ENCODE data around the gene OSBPL10.

DNA sequence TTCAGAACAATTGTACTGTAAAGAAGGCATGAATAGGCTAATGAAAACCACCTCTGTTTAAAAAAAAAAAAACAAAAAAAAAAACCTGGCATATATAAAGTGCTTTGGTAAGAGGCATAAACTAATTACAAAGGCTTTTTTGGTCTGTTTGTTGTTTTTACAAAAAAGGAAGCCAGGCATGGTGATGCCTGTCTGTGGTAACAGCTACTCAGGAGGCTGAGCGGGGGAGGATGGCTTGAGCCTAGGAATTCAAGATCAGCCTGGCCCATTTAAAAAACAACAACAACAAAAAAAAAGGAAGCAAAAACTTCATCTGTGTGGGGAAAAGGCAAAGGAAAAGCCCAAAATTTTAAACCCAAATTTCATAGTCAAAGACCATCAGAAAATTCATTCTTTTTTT, 47.0 kb downstream of the OSBPL10 start:
- TF ChIP-seq, protein P1, sequence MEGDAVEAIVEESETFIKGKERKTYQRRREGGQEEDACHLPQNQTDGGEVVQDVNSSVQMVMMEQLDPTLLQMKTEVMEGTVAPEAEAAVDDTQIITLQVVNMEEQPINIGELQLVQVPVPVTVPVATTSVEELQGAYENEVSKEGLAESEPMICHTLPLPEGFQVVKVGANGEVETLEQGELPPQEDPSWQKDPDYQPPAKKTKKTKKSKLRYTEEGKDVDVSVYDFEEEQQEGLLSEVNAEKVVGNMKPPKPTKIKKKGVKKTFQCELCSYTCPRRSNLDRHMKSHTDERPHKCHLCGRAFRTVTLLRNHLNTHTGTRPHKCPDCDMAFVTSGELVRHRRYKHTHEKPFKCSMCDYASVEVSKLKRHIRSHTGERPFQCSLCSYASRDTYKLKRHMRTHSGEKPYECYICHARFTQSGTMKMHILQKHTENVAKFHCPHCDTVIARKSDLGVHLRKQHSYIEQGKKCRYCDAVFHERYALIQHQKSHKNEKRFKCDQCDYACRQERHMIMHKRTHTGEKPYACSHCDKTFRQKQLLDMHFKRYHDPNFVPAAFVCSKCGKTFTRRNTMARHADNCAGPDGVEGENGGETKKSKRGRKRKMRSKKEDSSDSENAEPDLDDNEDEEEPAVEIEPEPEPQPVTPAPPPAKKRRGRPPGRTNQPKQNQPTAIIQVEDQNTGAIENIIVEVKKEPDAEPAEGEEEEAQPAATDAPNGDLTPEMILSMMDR (IDR thresholded peaks at IDR 0.05), result no peak
- TF ChIP-seq POLR2A (IDR thresholded peaks at IDR 0.05), result no peak
